ENCODE results near the gene TRPM2.

The TRPM2 gene

DNA sequence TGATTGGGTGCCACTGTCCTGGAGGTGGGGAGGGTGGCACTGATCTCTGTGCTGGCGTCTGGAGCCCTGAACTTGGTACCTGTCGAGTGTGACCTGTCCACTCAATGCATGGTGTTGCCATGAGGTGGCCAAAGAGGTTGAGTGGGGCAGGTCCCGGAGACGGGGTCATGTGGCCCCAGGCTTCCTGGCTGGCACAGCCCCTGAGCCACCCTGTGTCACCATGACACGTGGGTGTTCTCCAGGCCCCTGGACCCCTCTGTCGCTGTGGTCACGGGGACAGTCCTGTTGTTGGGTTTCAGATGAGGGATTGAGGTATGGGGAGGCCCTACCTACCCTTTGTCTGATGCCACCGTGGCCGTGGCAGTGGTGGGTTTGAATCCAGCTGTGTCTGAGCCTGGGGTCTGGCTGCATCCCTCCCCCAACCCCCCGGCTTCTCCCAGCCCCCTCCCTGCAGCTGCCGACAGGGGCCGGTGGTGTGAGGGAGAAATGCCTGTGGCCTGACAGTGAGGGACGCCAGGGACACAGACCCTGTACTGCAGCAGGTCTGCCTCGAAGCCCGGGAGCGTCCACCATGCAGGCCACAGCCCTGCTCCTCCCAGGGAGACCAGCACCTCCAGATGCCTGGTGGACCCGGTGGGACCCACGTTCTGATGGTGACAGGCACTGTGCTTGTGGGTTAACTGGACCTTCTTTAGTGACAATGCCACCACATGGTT, 12.0 kb downstream of the TRPM2 start:
- TF ChIP-seq CTCF (IDR thresholded peaks at IDR 0.05; ENCODE audit: low read length, missing control alignments): no peak
- no peak overlapping the region for H3K4me3 ChIP-seq (replicated peaks; ENCODE audit: low read depth, low read length)
- DNase-seq (ENCODE audit: low read depth): no peak

DNA sequence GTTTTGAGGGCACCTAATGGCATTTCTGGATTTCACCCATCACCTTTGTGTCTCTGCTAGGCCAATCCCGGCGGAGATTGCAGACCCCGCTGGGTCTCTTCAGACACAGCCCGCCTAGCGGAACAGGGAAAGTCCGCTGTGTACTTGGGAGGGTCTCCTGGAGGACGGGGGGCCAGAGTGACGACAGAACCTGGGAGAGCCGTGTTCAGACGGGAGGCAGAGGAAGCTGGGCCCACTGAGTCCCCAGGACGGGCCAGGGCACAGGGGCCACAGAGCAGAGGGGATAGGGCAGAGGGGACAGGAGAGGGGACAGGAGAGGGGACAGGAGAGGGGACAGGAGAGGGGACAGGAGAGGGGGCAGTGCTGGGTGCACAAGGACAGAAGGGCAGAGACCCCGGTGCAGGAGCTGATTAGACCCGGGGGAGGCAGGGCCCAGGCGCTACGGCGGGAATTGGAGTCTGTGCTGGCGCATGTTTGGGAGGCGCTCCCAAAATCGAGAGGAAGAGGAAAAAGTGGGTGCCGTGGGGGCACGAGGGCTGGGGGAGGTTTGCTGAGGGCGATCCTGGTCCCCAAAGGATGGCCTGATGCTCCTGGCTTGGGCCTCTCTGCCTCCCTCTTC, 12.7 kb downstream of the TRPM2 start:
- no peak for TF ChIP-seq CTCF (IDR thresholded peaks at IDR 0.05; ENCODE audit: low read length, missing control alignments)
- DNase-seq (ENCODE audit: low read depth): no peak

DNA sequence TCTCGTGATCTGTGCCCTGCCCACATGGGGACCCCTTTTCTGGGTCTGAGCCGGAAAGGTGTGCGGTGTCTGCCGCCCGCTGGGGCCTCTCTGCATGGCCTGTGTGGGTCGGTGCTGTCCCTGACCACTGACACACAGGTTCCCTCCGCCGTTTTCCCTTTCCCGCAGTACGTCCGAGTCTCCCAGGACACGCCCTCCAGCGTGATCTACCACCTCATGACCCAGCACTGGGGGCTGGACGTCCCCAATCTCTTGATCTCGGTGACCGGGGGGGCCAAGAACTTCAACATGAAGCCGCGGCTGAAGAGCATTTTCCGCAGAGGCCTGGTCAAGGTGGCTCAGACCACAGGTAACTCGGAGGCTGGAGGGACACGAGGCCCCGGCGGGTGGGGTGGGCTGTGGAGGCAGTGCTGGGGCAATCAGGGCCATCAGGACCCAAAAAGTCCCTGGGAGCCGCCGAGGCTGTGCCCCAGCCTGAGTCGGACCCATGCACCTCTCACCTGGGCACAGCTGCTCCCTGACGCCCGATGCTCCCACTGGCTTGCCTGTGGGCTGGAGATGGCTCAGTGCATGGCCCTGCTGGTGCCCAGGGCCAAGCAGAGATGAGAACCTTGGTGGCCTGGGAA, 13.3 kb downstream of the TRPM2 start:
- no peak overlapping the region for H3K4me3 ChIP-seq (replicated peaks; ENCODE audit: low read depth, low read length)
- no peak for TF ChIP-seq CTCF (IDR thresholded peaks at IDR 0.05; ENCODE audit: low read length, missing control alignments)
- no peak for DNase-seq (ENCODE audit: low read depth)

More for the DNA sequence above, 12.7 kb downstream of the TRPM2 start:
- H3K4me3 ChIP-seq (replicated peaks; ENCODE audit: low read depth, low read length): no peak overlapping the region

- no peak for TF ChIP-seq CTCF (IDR thresholded peaks at IDR 0.05; ENCODE audit: low read length, missing control alignments)
Measured at GRCh38 chr21:44368711-44369446, 15.5 kb downstream of the TRPM2 start.

GRCh38 chr21:44370027-44370735, 16.8 kb downstream of the TRPM2 start:
- peak; percentile 13 for DNase-seq (ENCODE audit: low read depth)
- TF ChIP-seq CTCF (IDR thresholded peaks at IDR 0.05; ENCODE audit: low read length, missing control alignments): no peak
- no peak overlapping the region for H3K4me3 ChIP-seq (replicated peaks; ENCODE audit: low read depth, low read length)

More at GRCh38 chr21:44368711-44369446, 15.5 kb downstream of the TRPM2 start:
- no peak overlapping the region for H3K4me3 ChIP-seq (replicated peaks; ENCODE audit: low read depth, low read length)
- no peak for DNase-seq (ENCODE audit: low read depth)

- no peak for DNase-seq (ENCODE audit: low read depth)
- no peak overlapping the region for H3K4me3 ChIP-seq (replicated peaks; ENCODE audit: low read depth, low read length)
- no peak for TF ChIP-seq CTCF (IDR thresholded peaks at IDR 0.05; ENCODE audit: low read length, missing control alignments)
Measured at GRCh38 chr21:44370786-44371410, 17.5 kb downstream of the TRPM2 start.
